ENCODE data around the gene BORCS5. TPM values are rescaled to one million over a fixed set of nuclear protein-coding genes. Genes with fewer than 3 reads are reported as not detected.
"Not testable (repeated sequence)": the region's sequence is repeated elsewhere in the genome, so short reads cannot be mapped to it uniquely, and the experiment has no call there.

BORCS5 gene
- total RNA-seq, 1 donor from 2014 or later, result 22.7 TPM

GRCh38 chr12:12498210-12498609 is 141.3 kb downstream of the BORCS5 start:
- no peaks in the 10 kb centered on the region for H3K36me3 Mint-ChIP-seq (ENCODE audit: low read depth)
- H3K9me3 Mint-ChIP-seq, result no peaks in the 10 kb centered on the region
- CTCF ChIA-PET, result no interaction called here
- DNase-seq (no peak), ATAC-seq (ENCODE audit: low read depth) (no peak)
- H3K4me1 Mint-ChIP-seq, result peaks cover 2% of the 10 kb centered on the region
- TF ChIP-seq CTCF (IDR thresholded peaks at IDR 0.05), result no peak
- POLR2A ChIA-PET, result no interaction called here
- H3K27ac Mint-ChIP-seq, result no peak overlapping the region
- H3K4me3 Mint-ChIP-seq, result no peak overlapping the region
- intact Hi-C loops (cut with micrococcal nuclease), result no loop called here
- no peaks in the 10 kb centered on the region for H3K27me3 Mint-ChIP-seq

GRCh38 chr12:12499909-12500604 is 143.2 kb downstream of the BORCS5 start:
- Mint-ChIP-seq H3K9me3 (no peaks in the 10 kb centered on the region), H3K27ac (no peak overlapping the region), H3K27me3 (no peaks in the 10 kb centered on the region), H3K4me1 (peaks cover 5% of the 10 kb centered on the region), H3K4me3 (no peak overlapping the region), H3K36me3 (ENCODE audit: low read depth) (no peaks in the 10 kb centered on the region)
- intact Hi-C loops (cut with micrococcal nuclease), result no loop called here
- POLR2A ChIA-PET, result no interaction called here
- ATAC-seq (ENCODE audit: low read depth) (no peak), DNase-seq (no peak)
- TF ChIP-seq CTCF (IDR thresholded peaks at IDR 0.05), result no peak
- CTCF ChIA-PET, result no interaction called here

DNA sequence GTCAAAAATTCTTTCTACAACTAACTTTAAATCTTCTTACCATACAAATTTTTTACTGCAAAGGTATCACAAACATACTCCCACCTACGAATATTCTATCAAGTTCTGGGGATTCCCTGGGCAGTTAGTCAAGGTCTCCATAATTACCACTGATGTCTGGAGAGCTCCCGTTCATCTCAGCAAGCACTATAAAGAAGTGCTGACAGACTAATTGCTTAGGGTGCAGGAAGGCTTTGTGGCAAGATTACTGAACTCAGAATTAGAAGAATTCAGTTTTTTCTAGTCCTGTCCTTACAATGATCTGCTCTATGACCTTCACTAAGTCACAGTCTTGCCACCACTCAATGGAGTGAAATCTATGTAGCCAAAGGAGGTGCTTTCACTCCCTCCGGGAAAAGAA is 144.2 kb downstream of the BORCS5 start:
- no peaks in the 10 kb centered on the region for H3K9me3 Mint-ChIP-seq
- DNase-seq, result no peak
- ChIA-PET CTCF (no interaction called here), POLR2A (no interaction called here)
- TF ChIP-seq CTCF (IDR thresholded peaks at IDR 0.05), result no peak
- intact Hi-C loops (cut with micrococcal nuclease), result no loop called here
- no peak overlapping the region for H3K27ac Mint-ChIP-seq
- H3K27me3 Mint-ChIP-seq, result no peaks in the 10 kb centered on the region
- no peak overlapping the region for H3K4me3 Mint-ChIP-seq
- no peak for ATAC-seq (ENCODE audit: low read depth)
- peaks cover 14% of the 10 kb centered on the region for H3K4me1 Mint-ChIP-seq
- H3K36me3 Mint-ChIP-seq (ENCODE audit: low read depth), result no peaks in the 10 kb centered on the region

- POLR2A ChIA-PET; intact Hi-C loops (cut with micrococcal nuclease); H3K27me3 Mint-ChIP-seq; H3K9me3 Mint-ChIP-seq; H3K27ac Mint-ChIP-seq; ATAC-seq (ENCODE audit: low read depth); H3K36me3 Mint-ChIP-seq (ENCODE audit: low read depth); DNase-seq; CTCF ChIA-PET; H3K4me3 Mint-ChIP-seq: not testable (repeated sequence)
- peaks cover 18% of the 10 kb centered on the region for H3K4me1 Mint-ChIP-seq
Observed at GRCh38 chr12:12502130-12502814, 145.4 kb downstream of the BORCS5 start.

GRCh38 chr12:12502815-12503151 is 145.9 kb downstream of the BORCS5 start:
- Mint-ChIP-seq H3K4me1 (peaks cover 18% of the 10 kb centered on the region), H3K27ac (no peak overlapping the region), H3K4me3 (no peak overlapping the region), H3K27me3 (no peaks in the 10 kb centered on the region), H3K9me3 (no peaks in the 10 kb centered on the region), H3K36me3 (ENCODE audit: low read depth) (no peaks in the 10 kb centered on the region)
- CTCF ChIA-PET, result no interaction called here
- intact Hi-C loops (cut with micrococcal nuclease), result no loop called here
- DNase-seq (no peak), ATAC-seq (ENCODE audit: low read depth) (no peak)
- POLR2A ChIA-PET, result no interaction called here
- no peak for TF ChIP-seq CTCF (IDR thresholded peaks at IDR 0.05)
